OCI-LY1 (cell line): ENCODE measurements around the gene UNC5CL.

Source experiments
- H2AFZ ChIP-seq: fragments of 200-600 bp; sonication (generic), shearing (Covaris generic); 2 replicates; pipeline ENCODE4 v1.6.0; 2014; ENCODE audit warnings: antibody characterized with exemption, mild to moderate bottlenecking, low read length
- H3F3A ChIP-seq: fragments of 200-600 bp; sonication (generic), shearing (Covaris generic); 2 replicates; pipeline ENCODE4 v1.6.0; 2014; ENCODE audit warnings: mild to moderate bottlenecking, antibody characterized with exemption, low read length, moderate library complexity; ENCODE audit not compliant: insufficient read depth
- H3K27ac ChIP-seq: fragments of 200-600 bp; sonication (generic); 2 replicates; pipeline ENCODE4 v1.5.1; 2014; ENCODE audit warnings: low read length, mixed run types, mild to moderate bottlenecking, low read depth; ENCODE audit not compliant: poor library complexity, severe bottlenecking
- H3K27me3 ChIP-seq: fragments of 200-600 bp; sonication (generic); 2 replicates; pipeline ENCODE4 v1.6.0; 2014; ENCODE audit warnings: antibody characterized with exemption, mild to moderate bottlenecking, low read length, moderate library complexity; ENCODE audit not compliant: insufficient read depth
- H3K36me3 ChIP-seq: fragments of 200-600 bp; sonication (generic); 2 replicates; pipeline ENCODE4 v1.6.1; 2014; ENCODE audit warnings: mild to moderate bottlenecking, antibody characterized with exemption, low read length, moderate library complexity, mixed read lengths; ENCODE audit not compliant: insufficient read depth
- H3K4me1 ChIP-seq: fragments of 200-600 bp; sonication (generic); 2 replicates; pipeline ENCODE4 v1.5.1; 2014; ENCODE audit warnings: mild to moderate bottlenecking, low read length, moderate library complexity; ENCODE audit not compliant: insufficient read depth, severe bottlenecking
- H3K4me2 ChIP-seq: fragments of 200-600 bp; sonication (generic), shearing (Covaris generic); 2 replicates; pipeline ENCODE4 v1.6.1; 2014; ENCODE audit warnings: low read length
- H3K4me3 ChIP-seq: fragments of 200-600 bp; sonication (generic); 2 replicates; pipeline ENCODE4 v1.5.1; 2014; ENCODE audit warnings: low read length, low read depth, mild to moderate bottlenecking, mixed read lengths; ENCODE audit not compliant: poor library complexity, severe bottlenecking
- H3K79me2 ChIP-seq: fragments of 200-600 bp; shearing (Covaris generic); 2 replicates; pipeline ENCODE4 v1.6.1; 2016; ENCODE audit warnings: mixed run types, low read length, mixed read lengths; ENCODE audit not compliant: insufficient read depth
- H3K9ac ChIP-seq: fragments of 200-600 bp; sonication (generic), shearing (Covaris generic); 2 replicates; pipeline ENCODE4 v1.6.1; 2014; ENCODE audit warnings: mild to moderate bottlenecking, low read length, mixed read lengths
- H3K9me2 ChIP-seq: fragments of 200-600 bp; sonication (generic), shearing (Covaris generic); 2 replicates; pipeline ENCODE4 v1.6.1; 2014; ENCODE audit warnings: low read depth, mild to moderate bottlenecking, low read length, mixed read lengths
- H3K9me3 ChIP-seq: fragments of 200-600 bp; shearing (Covaris generic); 2 replicates; pipeline ENCODE4 v1.6.1; 2014; ENCODE audit warnings: low read length, mixed read lengths
- H4K20me1 ChIP-seq: fragments of 200-600 bp; sonication (generic), shearing (Covaris generic); 2 replicates; pipeline ENCODE4 v1.6.0; 2016; ENCODE audit warnings: mild to moderate bottlenecking, low read length; ENCODE audit not compliant: insufficient read depth
- CTCF ChIP-seq: fragments of 200-600 bp; sonication (generic), shearing (Covaris generic); IDR thresholded peaks from 2 replicates; pipeline ENCODE4 v1.5.1; 2017; ENCODE audit warnings: mild to moderate bottlenecking, antibody characterized with exemption, low read length, moderate library complexity, mixed read lengths
- EZH2 ChIP-seq: fragments of 200-600 bp; sonication (generic), shearing (Covaris generic); IDR thresholded peaks from 2 replicates; pipeline ENCODE4 v1.8.0; 2017; ENCODE audit warnings: borderline replicate concordance, mixed run types, mild to moderate bottlenecking, antibody characterized with exemption, low read length, moderate library complexity, mixed read lengths

The UNC5CL gene

GRCh38 chr6:41038205-41038604 is 816 bp downstream of the UNC5CL start:
- Histone ChIP-seq H3K4me1 (no peaks in the 10 kb centered on the region), H3F3A (no peaks in the 10 kb centered on the region), H3K4me2 (no peak overlapping the region)

GRCh38 chr6:41037107-41037900 is 1.7 kb downstream of the UNC5CL start:
- no peak for TF ChIP-seq EZH2
- TF ChIP-seq CTCF = no peak
- H3K4me1 ChIP-seq = no peaks in the 10 kb centered on the region
- H3K4me2 ChIP-seq = no peak overlapping the region
- no peak overlapping the region for H3K9ac ChIP-seq
- no peaks in the 10 kb centered on the region for H3K9me3 ChIP-seq
- H4K20me1 ChIP-seq = no peaks in the 10 kb centered on the region
- H3K36me3 ChIP-seq = no peaks in the 10 kb centered on the region
- H3K9me2 ChIP-seq = no peaks in the 10 kb centered on the region
- no peaks in the 10 kb centered on the region for H3K79me2 ChIP-seq
- no peak overlapping the region for H2AFZ ChIP-seq
- no peak overlapping the region for H3K27ac ChIP-seq
- H3K27me3 ChIP-seq = no peaks in the 10 kb centered on the region
- no peak overlapping the region for H3K4me3 ChIP-seq
- no peaks in the 10 kb centered on the region for H3F3A ChIP-seq

More at GRCh38 chr6:41038205-41038604, 816 bp downstream of the UNC5CL start:
- H2AFZ ChIP-seq = no peak overlapping the region
- no peaks in the 10 kb centered on the region for H4K20me1 ChIP-seq
- H3K9me3 ChIP-seq = no peaks in the 10 kb centered on the region
- TF ChIP-seq EZH2 (no peak), CTCF (no peak)
- H3K9ac ChIP-seq = no peak overlapping the region
- no peak overlapping the region for H3K4me3 ChIP-seq
- H3K27me3 ChIP-seq = no peaks in the 10 kb centered on the region
- no peaks in the 10 kb centered on the region for H3K9me2 ChIP-seq
- no peaks in the 10 kb centered on the region for H3K36me3 ChIP-seq
- H3K79me2 ChIP-seq = no peaks in the 10 kb centered on the region
- H3K27ac ChIP-seq = no peak overlapping the region

GRCh38 chr6:41036601-41037000 is 2.4 kb downstream of the UNC5CL start:
- no peaks in the 10 kb centered on the region for H3K9me2 ChIP-seq
- H3K9ac ChIP-seq = no peak overlapping the region
- no peak overlapping the region for H3K27ac ChIP-seq
- H3K4me3 ChIP-seq = no peak overlapping the region
- no peak overlapping the region for H2AFZ ChIP-seq
- H3K36me3 ChIP-seq = no peaks in the 10 kb centered on the region
- no peaks in the 10 kb centered on the region for H3K27me3 ChIP-seq
- TF ChIP-seq EZH2 = no peak
- TF ChIP-seq CTCF = no peak
- no peaks in the 10 kb centered on the region for H3K4me1 ChIP-seq
- no peak overlapping the region for H3K4me2 ChIP-seq
- H3K79me2 ChIP-seq = no peaks in the 10 kb centered on the region
- no peaks in the 10 kb centered on the region for H3K9me3 ChIP-seq
- no peaks in the 10 kb centered on the region for H4K20me1 ChIP-seq
- H3F3A ChIP-seq = no peaks in the 10 kb centered on the region
